Measurements from ENCODE around the gene BMPER. TPM values are rescaled to one million over a fixed set of nuclear protein-coding genes. Genes with fewer than 3 reads are reported as not detected.

Gene BMPER
- total and polyA plus RNA-seq, 10 of the 15 experiments (the other 5 are each of a cell fraction or from before 2014, with no cell fraction given) = 0.02 to 0.08 TPM; not detected in 8

- TF ChIP-seq ATF7 (IDR thresholded peaks at IDR 0.05; ENCODE audit: low read depth) (no peak), CHD4 (IDR thresholded peaks at IDR 0.05) (no peak), KDM1A (IDR thresholded peaks at IDR 0.05; ENCODE audit: borderline replicate concordance) (no peak), SMAD1 (IDR thresholded peaks at IDR 0.05; ENCODE audit: low read depth, partially characterized antibody) (no peak), NRF1 (conservative IDR thresholded peaks at IDR 0.05; ENCODE audit: low read depth, low read length) (no peak), PAX8 (IDR thresholded peaks at IDR 0.05) (no peak)
- TF ChIP-seq, protein P1, sequence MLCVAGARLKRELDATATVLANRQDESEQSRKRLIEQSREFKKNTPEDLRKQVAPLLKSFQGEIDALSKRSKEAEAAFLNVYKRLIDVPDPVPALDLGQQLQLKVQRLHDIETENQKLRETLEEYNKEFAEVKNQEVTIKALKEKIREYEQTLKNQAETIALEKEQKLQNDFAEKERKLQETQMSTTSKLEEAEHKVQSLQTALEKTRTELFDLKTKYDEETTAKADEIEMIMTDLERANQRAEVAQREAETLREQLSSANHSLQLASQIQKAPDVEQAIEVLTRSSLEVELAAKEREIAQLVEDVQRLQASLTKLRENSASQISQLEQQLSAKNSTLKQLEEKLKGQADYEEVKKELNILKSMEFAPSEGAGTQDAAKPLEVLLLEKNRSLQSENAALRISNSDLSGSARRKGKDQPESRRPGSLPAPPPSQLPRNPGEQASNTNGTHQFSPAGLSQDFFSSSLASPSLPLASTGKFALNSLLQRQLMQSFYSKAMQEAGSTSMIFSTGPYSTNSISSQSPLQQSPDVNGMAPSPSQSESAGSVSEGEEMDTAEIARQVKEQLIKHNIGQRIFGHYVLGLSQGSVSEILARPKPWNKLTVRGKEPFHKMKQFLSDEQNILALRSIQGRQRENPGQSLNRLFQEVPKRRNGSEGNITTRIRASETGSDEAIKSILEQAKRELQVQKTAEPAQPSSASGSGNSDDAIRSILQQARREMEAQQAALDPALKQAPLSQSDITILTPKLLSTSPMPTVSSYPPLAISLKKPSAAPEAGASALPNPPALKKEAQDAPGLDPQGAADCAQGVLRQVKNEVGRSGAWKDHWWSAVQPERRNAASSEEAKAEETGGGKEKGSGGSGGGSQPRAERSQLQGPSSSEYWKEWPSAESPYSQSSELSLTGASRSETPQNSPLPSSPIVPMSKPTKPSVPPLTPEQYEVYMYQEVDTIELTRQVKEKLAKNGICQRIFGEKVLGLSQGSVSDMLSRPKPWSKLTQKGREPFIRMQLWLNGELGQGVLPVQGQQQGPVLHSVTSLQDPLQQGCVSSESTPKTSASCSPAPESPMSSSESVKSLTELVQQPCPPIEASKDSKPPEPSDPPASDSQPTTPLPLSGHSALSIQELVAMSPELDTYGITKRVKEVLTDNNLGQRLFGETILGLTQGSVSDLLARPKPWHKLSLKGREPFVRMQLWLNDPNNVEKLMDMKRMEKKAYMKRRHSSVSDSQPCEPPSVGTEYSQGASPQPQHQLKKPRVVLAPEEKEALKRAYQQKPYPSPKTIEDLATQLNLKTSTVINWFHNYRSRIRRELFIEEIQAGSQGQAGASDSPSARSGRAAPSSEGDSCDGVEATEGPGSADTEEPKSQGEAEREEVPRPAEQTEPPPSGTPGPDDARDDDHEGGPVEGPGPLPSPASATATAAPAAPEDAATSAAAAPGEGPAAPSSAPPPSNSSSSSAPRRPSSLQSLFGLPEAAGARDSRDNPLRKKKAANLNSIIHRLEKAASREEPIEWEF (IDR thresholded peaks at IDR 0.05; ENCODE audit: insufficient replicate concordance, low read depth, low read length) = no peak
- ChIA-PET SMC1A (ENCODE audit: uncharacterized antibody, unreplicated experiment) (no interaction called here), POLR2A (no interaction called here), RAD21 (ENCODE audit: unreplicated experiment) (no interaction called here), CTCF (no interaction called here)
- intact Hi-C loops (cut with micrococcal nuclease; ENCODE audit: unreplicated experiment) (no loop called here), in situ Hi-C loops (cut with MboI) (no loop called here)
- Histone ChIP-seq H3K36me3 (ENCODE audit: control insufficient read depth in 2 of 2, insufficient read depth in 2 of 2, low read length in 1 of 2) (no peaks in the 10 kb centered on the region), H3K9ac (ENCODE audit: control insufficient read depth, insufficient read depth, low read length) (no peak overlapping the region), H2AFZ (ENCODE audit: control insufficient read depth, low read depth, low read length) (no peak overlapping the region), H3K4me2 (ENCODE audit: control insufficient read depth, insufficient read depth) (no peak overlapping the region), H3K4me3 (no peak overlapping the region), H3K9me3 (replicated peaks; ENCODE audit: control insufficient read depth, insufficient read depth, low read length) (no peaks in the 10 kb centered on the region), H4K20me1 (ENCODE audit: control insufficient read depth, insufficient read depth) (no peaks in the 10 kb centered on the region), H3K27ac (ENCODE audit: control insufficient read depth, insufficient read depth) (no peak overlapping the region), H3K4me1 (ENCODE audit: control insufficient read depth, insufficient read depth, low read length) (no peaks in the 10 kb centered on the region), H3K79me2 (ENCODE audit: control insufficient read depth, insufficient read depth, low read length) (no peaks in the 10 kb centered on the region), H3K27me3 (replicated peaks in 1 of 2; ENCODE audit: control insufficient read depth in 2 of 2, insufficient read depth in 2 of 2, low read length in 1 of 2) (no peaks in the 10 kb centered on the region)
- BruUV-seq (replicated peaks) = no TSS peak
- 0% methylated on average over 1 of the region's 1 CpG for WGBS (ENCODE audit: insufficient coverage, insufficient replicate concordance, low lambda C conversion rate, missing lambda C conversion rate)
- DNase-seq (ENCODE audit: low read depth, low spot score) = no peak
- no peak for ATAC-seq
- FAIRE-seq = no peak
Measured at GRCh38 chr7:34034728-34035127, 129.4 kb downstream of the BMPER start.
